ENCODE data around the gene KCNJ18.
"Not testable (repeated sequence)": the region's sequence is repeated elsewhere in the genome, so short reads cannot be mapped to it uniquely, and the experiment has no call there.

Gene KCNJ18

GRCh38 chr17:21686165-21687015 is 5.9 kb upstream of the KCNJ18 start:
- no peak for DNase-seq

- no peak for DNase-seq
Measured at GRCh38 chr17:21687136-21687953, 5.0 kb upstream of the KCNJ18 start.

GRCh38 chr17:21688293-21688949 is 3.9 kb upstream of the KCNJ18 start:
- no peak for DNase-seq

- DNase-seq = no peak
Measured at GRCh38 chr17:21689604-21690003, 2.7 kb upstream of the KCNJ18 start.

GRCh38 chr17:21690811-21691210 is 1.5 kb upstream of the KCNJ18 start:
- DNase-seq = not testable (repeated sequence)

- DNase-seq = not testable (repeated sequence)
Measured at GRCh38 chr17:21691481-21691880, 842 bp upstream of the KCNJ18 start.

- not testable (repeated sequence) for DNase-seq
Measured at GRCh38 chr17:21692704-21693065, 362 bp downstream of the KCNJ18 start.

- DNase-seq = not testable (repeated sequence)
Measured at GRCh38 chr17:21693391-21693796, 1.1 kb downstream of the KCNJ18 start.

GRCh38 chr17:21693937-21694336 is 1.6 kb downstream of the KCNJ18 start:
- DNase-seq = not testable (repeated sequence)

GRCh38 chr17:21696227-21696626 is 3.9 kb downstream of the KCNJ18 start:
- not testable (repeated sequence) for DNase-seq

GRCh38 chr17:21696842-21697507 is 4.7 kb downstream of the KCNJ18 start:
- not testable (repeated sequence) for DNase-seq

GRCh38 chr17:21697508-21697860 is 5.2 kb downstream of the KCNJ18 start:
- DNase-seq = not testable (repeated sequence)

GRCh38 chr17:21698437-21699075 is 6.2 kb downstream of the KCNJ18 start:
- not testable (repeated sequence) for DNase-seq

- not testable (repeated sequence) for DNase-seq
Measured at GRCh38 chr17:21699124-21699523, 6.8 kb downstream of the KCNJ18 start.

- not testable (repeated sequence) for DNase-seq
Measured at GRCh38 chr17:21699573-21700236, 7.4 kb downstream of the KCNJ18 start.

- not testable (repeated sequence) for DNase-seq
Measured at GRCh38 chr17:21701090-21701489, 8.8 kb downstream of the KCNJ18 start.

GRCh38 chr17:21702029-21702428 is 9.7 kb downstream of the KCNJ18 start:
- DNase-seq = not testable (repeated sequence)

- not testable (repeated sequence) for DNase-seq
Measured at GRCh38 chr17:21702521-21702920, 10.2 kb downstream of the KCNJ18 start.

GRCh38 chr17:21702940-21703640 is 10.8 kb downstream of the KCNJ18 start:
- DNase-seq = not testable (repeated sequence)

GRCh38 chr17:21703891-21704872 is 11.9 kb downstream of the KCNJ18 start:
- DNase-seq = not testable (repeated sequence)

All from NCI-H1694 (cell line).